ENCODE results near the gene TRAPPC2.

DNA sequence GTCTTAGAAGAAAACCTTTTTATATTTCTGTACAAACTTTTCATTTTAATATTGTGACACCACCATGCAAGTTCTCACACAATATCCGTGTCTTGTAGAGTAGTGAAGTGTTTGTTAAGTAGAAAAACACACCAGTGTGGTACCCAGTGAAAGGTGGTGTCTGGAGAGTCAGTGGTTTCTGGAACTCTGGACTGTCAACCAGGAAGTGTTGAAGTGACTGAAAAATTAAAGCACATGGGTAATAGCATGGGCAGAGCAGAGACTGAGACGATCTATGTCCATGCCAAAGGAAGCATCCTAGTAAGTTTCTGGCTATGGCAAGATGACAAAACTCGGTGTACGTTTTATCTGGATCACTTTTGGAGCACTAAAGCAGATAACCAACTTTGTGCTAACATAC, 23.3 kb downstream of the TRAPPC2 start:
- TF ChIP-seq GATA2 (IDR thresholded peaks at IDR 0.05; ENCODE audit: low read depth, low read length) = no peak
- no peak for TF ChIP-seq GATA3 (IDR thresholded peaks at IDR 0.05; ENCODE audit: low read depth, low read length)
